HG03575 (cell line): ENCODE measurements around the gene BLOC1S3.

Source experiments
- ATAC-seq: cut with Tn5 transposase; IDR thresholded peaks from one replicate; pipeline ENCODE4 v1.9.1; 2021; ENCODE audit not compliant: unreplicated experiment, insufficient number of reproducible peaks, low FRiP score; ENCODE audit errors: extremely low read depth

BLOC1S3 gene

GRCh38 chr19:45145270-45146189 is 33.1 kb upstream of the BLOC1S3 start:
- no peak for ATAC-seq

GRCh38 chr19:45146251-45146650 is 32.3 kb upstream of the BLOC1S3 start:
- no peak for ATAC-seq

DNA sequence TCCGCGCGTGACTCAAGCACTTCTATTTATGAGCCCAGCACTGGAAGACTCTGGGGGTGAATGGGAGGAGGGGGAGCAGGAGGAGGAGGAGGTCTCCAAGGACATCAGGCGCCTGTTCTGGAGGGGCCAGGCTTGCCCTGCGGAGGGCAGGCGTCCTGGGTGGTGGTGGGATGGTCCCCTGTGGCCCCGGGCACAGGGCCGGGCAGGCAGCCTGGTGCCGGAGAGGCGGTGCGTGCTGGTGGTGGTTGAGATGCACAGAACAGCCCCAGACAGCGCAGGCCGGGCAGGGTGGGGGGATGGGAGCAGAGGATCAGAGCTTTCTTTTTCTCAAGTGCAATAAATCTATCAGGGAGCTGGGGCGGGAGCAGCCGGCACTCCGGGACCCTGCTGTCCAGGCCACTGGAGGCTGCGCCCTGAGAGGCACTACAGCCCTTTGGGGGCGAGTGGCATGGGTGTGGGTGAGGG is 31.8 kb upstream of the BLOC1S3 start:
- ATAC-seq, result no peak

GRCh38 chr19:45147835-45148676 is 30.5 kb upstream of the BLOC1S3 start:
- ATAC-seq, result no peak

DNA sequence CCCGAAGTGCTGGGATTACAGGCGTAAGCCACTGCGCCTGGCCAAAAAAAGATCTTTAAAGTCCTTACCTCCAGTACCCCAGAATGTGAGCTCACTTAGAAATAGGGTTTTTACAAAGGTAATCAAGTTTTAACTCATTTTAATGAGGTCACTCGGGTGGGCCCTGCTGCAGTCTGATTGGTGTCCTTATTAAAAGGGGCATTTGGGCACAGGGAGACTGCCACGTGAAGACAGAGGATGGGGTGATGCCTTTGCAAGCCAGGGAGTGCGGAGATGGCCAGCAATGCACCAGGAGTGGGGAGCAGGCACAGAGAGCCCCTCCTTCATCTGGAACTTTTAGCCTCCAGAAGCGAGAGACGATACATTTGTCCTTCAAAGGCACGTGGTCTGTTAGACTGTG is 29.5 kb upstream of the BLOC1S3 start:
- no peak for ATAC-seq

DNA sequence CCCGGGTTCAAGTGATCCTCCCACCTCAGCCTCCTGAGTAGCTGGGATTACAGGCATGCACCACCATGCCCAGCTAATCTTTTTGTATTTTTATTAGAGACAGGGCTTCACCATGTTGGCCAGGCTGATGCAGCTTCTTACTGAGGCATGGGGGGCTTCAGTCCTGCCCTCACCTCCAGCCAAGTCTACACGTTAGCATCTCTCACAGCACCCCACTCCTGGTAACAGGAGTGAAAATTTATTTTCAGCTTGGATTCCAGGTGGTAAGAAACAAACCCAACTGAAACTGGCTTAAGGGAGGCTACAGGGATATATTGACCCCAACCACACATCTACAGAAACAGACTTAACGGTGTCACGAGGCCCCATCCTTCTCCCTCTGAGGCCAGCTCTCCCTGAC is 28.4 kb upstream of the BLOC1S3 start:
- no peak for ATAC-seq

- ATAC-seq, result no peak
Observed at GRCh38 chr19:45150751-45151281, 27.8 kb upstream of the BLOC1S3 start.

GRCh38 chr19:45151320-45151719 is 27.3 kb upstream of the BLOC1S3 start:
- no peak for ATAC-seq

DNA sequence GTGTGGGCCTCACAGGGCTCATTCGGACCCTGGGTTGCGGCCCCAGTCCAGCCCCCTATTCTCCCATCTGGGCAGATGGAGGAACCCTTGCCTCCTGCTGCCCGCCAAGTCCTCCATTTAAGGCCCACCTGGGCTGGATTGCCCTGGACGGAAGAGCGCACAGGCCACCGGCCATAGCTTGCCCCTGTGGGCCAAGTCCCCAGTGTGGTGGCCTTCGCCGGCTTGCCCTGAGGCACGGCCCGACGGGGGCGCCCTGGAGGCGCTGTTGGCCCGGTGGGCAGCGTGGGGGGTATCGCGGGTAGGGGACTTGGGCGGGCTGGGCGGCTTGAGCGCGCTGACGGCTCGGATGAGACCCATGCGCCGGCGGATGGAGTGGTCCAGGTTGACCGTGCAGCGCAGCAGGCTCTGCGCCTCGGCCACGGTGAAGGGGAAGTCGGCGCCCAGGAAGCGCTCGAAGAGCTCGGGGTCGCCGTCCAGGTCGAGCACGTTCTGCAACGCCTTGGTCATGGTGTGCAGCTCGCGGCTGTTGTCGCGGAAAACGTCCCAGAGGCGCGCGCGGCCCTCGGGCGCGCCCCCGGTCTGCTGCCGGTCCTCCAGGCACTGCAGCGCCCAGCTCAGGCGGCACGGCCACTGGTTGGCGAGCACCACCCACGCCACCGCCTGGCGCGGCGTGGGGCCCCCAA is 26.6 kb upstream of the BLOC1S3 start:
- no peak for ATAC-seq

DNA sequence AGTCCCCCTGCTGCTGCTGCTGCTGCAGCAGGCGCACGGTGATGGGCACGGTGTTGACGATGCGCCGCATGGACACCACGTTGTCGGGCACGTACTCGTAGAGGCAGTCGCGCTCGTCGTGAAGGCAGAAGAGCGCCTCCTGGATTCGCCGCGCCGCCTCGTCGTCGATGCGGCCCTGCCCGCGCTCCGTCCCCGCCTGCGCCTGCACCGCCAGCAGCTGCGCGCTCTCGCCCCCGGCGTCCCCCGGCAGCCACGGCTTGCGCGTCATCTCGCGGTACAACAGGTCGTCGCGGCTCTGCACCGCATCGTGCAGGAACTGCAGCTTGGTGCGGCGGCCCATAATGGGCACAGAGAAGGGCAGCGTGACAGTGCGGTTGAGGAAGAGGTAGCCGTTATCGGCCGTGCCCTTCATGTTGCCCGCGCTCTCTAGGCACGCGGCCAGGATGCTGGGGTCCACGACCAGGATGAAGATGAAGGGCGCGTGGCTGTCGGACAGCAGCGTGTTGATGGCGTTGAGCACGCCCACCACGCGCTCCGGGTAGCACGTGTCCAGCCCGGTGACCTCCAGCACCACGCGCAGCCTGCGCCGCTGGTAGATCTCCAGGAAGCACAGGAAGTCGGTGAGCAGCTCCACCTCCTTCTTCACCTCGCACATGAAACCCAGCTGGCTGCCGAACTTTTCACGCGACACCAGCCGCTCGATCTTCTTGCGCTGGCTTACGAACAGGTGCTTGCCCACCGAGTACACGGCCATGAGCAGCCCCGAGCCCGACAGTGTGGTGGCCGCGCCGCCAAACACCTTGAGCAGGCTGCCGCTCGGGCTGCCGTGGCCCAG is 25.9 kb upstream of the BLOC1S3 start:
- no peak for ATAC-seq

- no peak for ATAC-seq
Observed at GRCh38 chr19:45153339-45154063, 25.1 kb upstream of the BLOC1S3 start.

GRCh38 chr19:45154064-45154827 is 24.3 kb upstream of the BLOC1S3 start:
- no peak for ATAC-seq

GRCh38 chr19:45156011-45156630 is 22.5 kb upstream of the BLOC1S3 start:
- no peak for ATAC-seq

DNA sequence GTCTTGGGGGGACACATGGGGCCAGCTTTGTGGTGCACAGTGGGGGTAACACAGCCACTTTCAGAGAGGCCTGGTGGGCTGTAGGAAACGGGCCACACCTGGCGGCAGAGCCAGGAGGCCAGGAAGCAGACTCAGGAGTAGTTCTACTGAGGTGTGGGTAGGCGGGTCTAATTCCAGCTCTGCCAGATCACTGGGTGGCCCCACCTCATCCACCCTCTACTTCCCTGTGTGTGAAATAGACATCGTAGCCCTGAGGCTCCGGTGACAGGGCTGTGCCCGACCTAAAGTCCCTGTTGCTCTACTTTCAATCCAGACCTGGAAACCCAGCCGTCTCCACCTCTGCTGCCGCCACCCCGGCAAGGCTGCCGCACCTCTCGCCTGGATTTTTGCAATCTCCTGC is 21.8 kb upstream of the BLOC1S3 start:
- ATAC-seq, result no peak

- no peak for ATAC-seq
Observed at GRCh38 chr19:45158503-45159209, 19.9 kb upstream of the BLOC1S3 start.
